Stimulated activated CD8-positive, alpha-beta memory T cell treated with anti-CD3 and anti-CD28 coated beads, Interleukin-7, amount 100 ng/mL, for 24 hours (primary cell): ENCODE data around the gene GSTT4.
"Not testable (repeated sequence)": the region's sequence is repeated elsewhere in the genome, so short reads cannot be mapped to it uniquely, and the experiment has no call there.

Source experiments
- DNase-seq: peaks from one replicate; pipeline ENCODE4 v3.0.0-alpha.2; 2020; ENCODE audit warnings: low read depth

GSTT4 gene

DNA sequence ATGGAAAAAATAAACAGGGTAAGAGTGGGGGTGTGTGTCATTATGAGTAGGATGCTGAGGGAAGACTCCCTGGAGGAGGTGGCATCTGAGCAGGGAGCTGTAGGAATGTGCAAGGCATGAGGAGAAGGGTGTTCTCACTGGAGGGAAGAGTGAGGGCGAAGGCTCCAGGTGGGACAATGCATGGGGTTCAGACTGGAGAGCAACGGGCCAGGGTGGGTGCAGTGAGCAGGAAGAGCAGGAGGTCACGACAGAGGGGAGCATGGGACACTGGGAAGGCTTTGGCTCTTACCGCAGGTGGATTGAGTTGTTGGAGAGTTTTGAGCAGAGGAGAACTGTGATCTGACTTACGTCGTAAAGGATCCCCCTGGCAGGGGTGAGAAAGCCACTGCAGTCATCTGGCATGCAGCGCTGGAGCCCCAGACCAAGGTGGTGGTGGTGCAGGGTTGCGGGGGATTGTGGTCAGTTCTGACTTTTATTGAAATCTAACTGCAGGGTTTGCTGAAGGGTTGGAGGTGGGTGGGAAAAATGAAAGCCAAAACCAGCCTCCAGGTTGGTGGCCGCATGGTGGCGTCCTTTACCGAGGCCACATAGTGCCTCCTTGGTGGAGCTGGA is 52.4 kb downstream of the GSTT4 start:
- DNase-seq = not testable (repeated sequence)

DNA sequence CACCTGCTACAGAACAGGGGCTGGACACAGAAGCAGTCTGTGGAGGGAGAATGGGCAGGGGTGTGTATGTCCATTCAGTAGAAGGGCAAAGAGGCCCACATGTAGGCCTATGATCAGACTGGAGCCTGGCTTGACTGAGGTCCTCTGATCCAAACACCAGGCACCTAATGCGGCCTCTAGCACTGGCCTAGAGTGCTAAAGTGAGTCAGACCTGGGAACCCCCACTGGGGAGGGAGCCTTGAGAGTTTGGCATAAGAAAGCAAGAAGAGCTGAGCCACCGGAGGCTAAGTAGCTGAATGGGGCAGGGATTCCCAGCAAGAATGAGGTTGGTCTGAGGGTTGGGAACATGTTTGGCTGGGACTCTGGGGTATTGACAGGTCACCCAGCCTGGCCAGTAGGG is 53.9 kb downstream of the GSTT4 start:
- not testable (repeated sequence) for DNase-seq

DNA sequence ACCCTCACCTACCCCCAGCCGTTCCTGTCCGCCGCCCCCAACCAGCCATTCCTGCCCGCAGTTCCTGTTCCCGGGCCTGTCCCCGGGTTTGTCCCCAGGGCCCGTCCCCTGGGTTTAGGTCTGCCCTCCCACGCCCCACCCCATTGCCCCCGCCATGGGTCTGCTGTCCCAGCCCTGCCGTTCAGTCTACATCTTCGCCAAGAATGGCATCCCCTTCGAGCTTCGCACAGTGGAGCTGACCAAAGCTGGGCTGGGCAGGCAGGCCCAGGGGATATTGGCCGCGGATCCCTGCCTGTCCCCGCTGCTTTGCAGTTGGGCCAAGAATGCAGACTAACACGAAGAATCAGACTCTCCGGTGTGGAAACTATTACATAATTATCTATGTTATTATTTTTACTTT is 55.5 kb downstream of the GSTT4 start:
- not testable (repeated sequence) for DNase-seq
